Sigmoid colon (tissue), 7 donors: ENCODE results near the gene RUNX1. TPM values are rescaled to one million over a fixed set of nuclear protein-coding genes. Genes with fewer than 3 reads are reported as not detected.

ENCODE experiments used
- DNase-seq: peaks from one replicate; pipeline ENCODE4 v3.0.0-alpha.2; 2019
- H3K27ac ChIP-seq, 4 donors: fragments of 200-600 bp; sonication (generic); one replicate each; pipeline ENCODE4 v1.5.1; 2016 to 2019; ENCODE audit warnings: mild to moderate bottlenecking in 1 of 4
- H3K27me3 ChIP-seq, 3 donors: fragments of 200-600 bp; sonication (generic); one replicate each; pipeline ENCODE4 v1.5.1; 2019; ENCODE audit warnings: mild to moderate bottlenecking in 1 of 3
- H3K36me3 ChIP-seq, 4 donors: fragments of 200-600 bp; sonication (generic); one replicate each; pipeline ENCODE4 v1.5.1; 2016 to 2019
- H3K4me1 ChIP-seq, 4 donors: fragments of 200-600 bp; sonication (generic); one replicate each; pipeline ENCODE4 v1.5.1; 2017 to 2019
- H3K4me3 ChIP-seq, 4 donors: fragments of 200-600 bp; sonication (generic); one replicate each; pipeline ENCODE4 v1.5.1; 2017 to 2019; ENCODE audit warnings: mild to moderate bottlenecking in 2 of 4, moderate library complexity in 1 of 4
- H3K9me3 ChIP-seq, 4 donors: fragments of 200-600 bp in 3 of 4; sonication (generic) in 3 of 4; one replicate each; pipeline versions ENCODE4 v1.5.1 to v1.6.1; 2013 to 2019
- CTCF ChIP-seq, 4 experiments: fragments of 450-650 bp in 3 of 4; fragments of 200-600 bp in 1 of 4; IDR thresholded peaks; one replicate each; pipeline ENCODE4 v1.5.1; 2016 to 2019; ENCODE audit warnings: antibody characterized with exemption in 4 of 4, mild to moderate bottlenecking in 3 of 4, moderate library complexity in 2 of 4
- EP300 ChIP-seq, 4 donors: sonication (generic); formaldehyde crosslinking; IDR thresholded peaks; one replicate each; pipeline ENCODE4 v1.6.1; 2017; ENCODE audit warnings: antibody characterized with exemption in 4 of 4
- POLR2A ChIP-seq, 2 donors: fragments of 450-650 bp; IDR thresholded peaks; one replicate each; pipeline ENCODE4 v1.6.1; 2016; ENCODE audit warnings: antibody characterized with exemption in 2 of 2, mild to moderate bottlenecking in 2 of 2, moderate library complexity in 2 of 2
- POLR2AphosphoS5 ChIP-seq, 4 donors: sonication (generic); formaldehyde crosslinking; IDR thresholded peaks; one replicate each; pipeline ENCODE4 v1.6.1; 2017; ENCODE audit warnings: antibody characterized with exemption in 4 of 4
- WGBS, 2 donors: extraction: QIAGEN DNeasy Blood & Tissue Kit; methylation state at CpG; one replicate each; pipeline ENCODE4 v1.1.7; 2013; 5-methylcytosine and 5-hydroxymethylcytosine counted together
- intact Hi-C: fragments of 100-400 bp; cut with DNase I; formaldehyde crosslinking; loops from one replicate; pipeline ENCODE4 v1.15.1; 2023
- polyA plus RNA-seq, 3 donors: library from polyadenylated mRNA; stranded (reverse); fragments of 200-250 nt; gene quantifications; one replicate each; pipeline ENCODE4 v1.2.3, GENCODE V29; 2013
- total RNA-seq, 4 donors: library from RNA; depleted of rRNA; stranded (reverse); fragments of >200 nt; gene quantifications; one replicate each; pipeline ENCODE4 v1.1.0, GENCODE V29; 2016
- donor health status: healthy with polysubstance abuse.
- donor health status: Bipolar disorder and iron deficiency.
- donor health status: healthy.

RUNX1 gene
- total and polyA plus RNA-seq, 7 donors, result 2.8 to 23.3 (median 7.5) TPM

DNA sequence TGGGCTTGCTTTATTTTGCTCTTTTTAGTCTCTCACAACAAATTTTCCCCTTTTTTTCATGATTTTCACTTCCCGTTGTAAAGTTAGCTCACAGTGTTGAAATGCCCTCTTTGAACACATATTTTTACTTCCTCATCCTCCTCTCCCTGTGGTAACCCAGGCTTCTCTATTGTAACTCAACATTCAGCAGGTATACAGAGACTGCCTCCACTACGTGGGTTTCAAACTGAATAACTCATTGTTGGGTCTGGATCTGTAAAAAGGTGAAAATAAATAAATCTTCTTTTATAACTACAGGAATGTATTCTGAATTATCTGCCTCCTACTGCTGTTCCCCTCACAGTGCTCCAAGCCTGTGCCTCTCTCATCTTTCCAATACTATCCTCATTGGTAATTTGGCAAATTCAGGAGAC is 166.4 kb downstream of the RUNX1 start:
- Histone ChIP-seq H3K4me1 (peaks cover 0 to 24% (median 22%) of the 10 kb centered on the region in 4 donors), H3K9me3 (no peaks in the 10 kb centered on the region), H3K36me3 (peaks cover 0 to 3% (median 0%) of the 10 kb centered on the region in 4 donors), H3K27me3 (peaks cover 6 to 41% (median 21%) of the 10 kb centered on the region in 3 donors), H3K27ac (peak overlapping the region in 1 of 4 donors; percentile 93), H3K4me3 (no peak overlapping the region)
- WGBS, 2 donors, result 22 to 36% methylated on average over 2 of the region's 2 CpGs
- DNase-seq, result no peak
- TF ChIP-seq POLR2AphosphoS5 (IDR thresholded peaks at IDR 0.05), result peak in 1 of 4 donors; percentile 22
- no peak for TF ChIP-seq EP300 (IDR thresholded peaks at IDR 0.05)
- no peak for TF ChIP-seq CTCF (IDR thresholded peaks at IDR 0.05)
- TF ChIP-seq POLR2A (IDR thresholded peaks at IDR 0.05), result no peak
- intact Hi-C loops, result no loop called here

GRCh38 chr21:34881839-34882371 is 167.2 kb downstream of the RUNX1 start:
- DNase-seq, result no peak
- H3K4me3 ChIP-seq, result no peak overlapping the region
- H3K27me3 ChIP-seq, result peaks cover 6 to 34% (median 19%) of the 10 kb centered on the region in 3 donors
- H3K36me3 ChIP-seq, result peaks cover 0 to 3% (median 0%) of the 10 kb centered on the region in 4 donors
- no peaks in the 10 kb centered on the region for H3K9me3 ChIP-seq
- H3K4me1 ChIP-seq, result peaks cover 0 to 16% (median 14%) of the 10 kb centered on the region in 4 donors
- peak overlapping the region in 1 of 4 donors; percentile 32 for H3K27ac ChIP-seq
- 70 to 76% methylated on average over 4 of the region's 4 CpGs for whole genome bisulfite sequencing, 2 donors
- intact Hi-C loops, result no loop called here
- TF ChIP-seq POLR2AphosphoS5 (IDR thresholded peaks at IDR 0.05) (no peak), CTCF (IDR thresholded peaks at IDR 0.05) (no peak), EP300 (IDR thresholded peaks at IDR 0.05) (no peak), POLR2A (IDR thresholded peaks at IDR 0.05) (no peak)

GRCh38 chr21:34881421-34881820 is 167.7 kb downstream of the RUNX1 start:
- Histone ChIP-seq H3K4me3 (no peak overlapping the region), H3K27ac (no peak overlapping the region), H3K36me3 (peaks cover 0 to 3% (median 0%) of the 10 kb centered on the region in 4 donors), H3K27me3 (peaks cover 2 to 29% (median 14%) of the 10 kb centered on the region in 3 donors), H3K4me1 (peaks cover 0 to 11% (median 9%) of the 10 kb centered on the region in 4 donors), H3K9me3 (no peaks in the 10 kb centered on the region)
- intact Hi-C loops, result no loop called here
- TF ChIP-seq POLR2A (IDR thresholded peaks at IDR 0.05) (no peak), CTCF (IDR thresholded peaks at IDR 0.05) (no peak), EP300 (IDR thresholded peaks at IDR 0.05) (no peak), POLR2AphosphoS5 (IDR thresholded peaks at IDR 0.05) (no peak)
- 77 to 81% methylated on average over 3 of the region's 3 CpGs for WGBS, 2 donors
- no peak for DNase-seq

GRCh38 chr21:34880401-34880800 is 168.7 kb downstream of the RUNX1 start:
- TF ChIP-seq EP300 (IDR thresholded peaks at IDR 0.05), result no peak
- TF ChIP-seq CTCF (IDR thresholded peaks at IDR 0.05), result no peak
- TF ChIP-seq POLR2AphosphoS5 (IDR thresholded peaks at IDR 0.05), result no peak
- no peak for TF ChIP-seq POLR2A (IDR thresholded peaks at IDR 0.05)
- Histone ChIP-seq H3K27me3 (peaks cover 0 to 19% (median 5%) of the 10 kb centered on the region in 3 donors), H3K9me3 (no peaks in the 10 kb centered on the region), H3K4me1 (peaks cover 0 to 5% (median 2%) of the 10 kb centered on the region in 4 donors), H3K36me3 (peaks cover 0 to 3% (median 0%) of the 10 kb centered on the region in 4 donors), H3K4me3 (no peak overlapping the region), H3K27ac (no peak overlapping the region)
- DNase-seq, result no peak
- intact Hi-C loops, result no loop called here
- WGBS, 2 donors, result 89 to 91% methylated on average over 7 of the region's 7 CpGs
